Activated CD8-positive, alpha-beta memory T cell treated with anti-CD3 and anti-CD28 coated beads for 36 hours (primary cell): Measurements from ENCODE around the gene CLDN34. TPM values are rescaled to one million over a fixed set of nuclear protein-coding genes. Genes with fewer than 3 reads are reported as not detected.

Experiments
- CTCF ChIA-PET: fragments of 350-600 bp; sonication (Branson Sonifier 250); formaldehyde crosslinking; loops from one replicate; lab custom pipeline; 2021; ENCODE audit warnings: antibody characterized with exemption; lab: Charles Lee
- POLR2A ChIA-PET: fragments of 350-600 bp; sonication (Branson Sonifier 250); formaldehyde crosslinking; loops from one replicate; lab custom pipeline; 2021; ENCODE audit warnings: antibody characterized with exemption; lab: Charles Lee
- total RNA-seq, 2 experiments: library from RNA; stranded (reverse); gene quantifications; one replicate each; pipeline ENCODE4 v1.2.3, GENCODE V29; 2021

CLDN34 gene
- total RNA-seq, 2 experiments from 2014 or later = not detected

- POLR2A ChIA-PET = no interaction called here
These were observed 10.5 kb downstream of the CLDN34 start for GRCh38 chrX:9977635-9978034.

DNA sequence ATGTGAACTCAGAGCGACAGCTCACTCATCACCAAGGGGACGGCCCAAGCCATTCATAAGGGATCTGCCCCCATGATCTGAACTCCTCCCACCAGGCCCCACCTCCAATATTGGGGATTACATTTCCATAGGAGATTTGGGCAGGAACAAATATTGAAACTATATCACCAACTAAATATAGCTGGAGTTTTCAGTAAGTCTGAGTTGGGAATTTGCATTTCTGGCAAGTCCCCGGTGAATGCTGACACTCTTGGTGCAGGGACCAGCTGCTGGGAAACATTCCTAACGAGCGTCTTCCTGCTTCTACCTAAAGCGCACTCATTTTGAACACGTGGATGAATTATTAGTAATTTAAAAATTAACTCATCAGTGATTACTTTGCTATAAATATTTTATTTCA lies 13.2 kb downstream of the CLDN34 start:
- POLR2A ChIA-PET = no interaction called here
- CTCF ChIA-PET = no interaction called here

More at GRCh38 chrX:9977635-9978034, 10.5 kb downstream of the CLDN34 start:
- CTCF ChIA-PET = no interaction called here

DNA sequence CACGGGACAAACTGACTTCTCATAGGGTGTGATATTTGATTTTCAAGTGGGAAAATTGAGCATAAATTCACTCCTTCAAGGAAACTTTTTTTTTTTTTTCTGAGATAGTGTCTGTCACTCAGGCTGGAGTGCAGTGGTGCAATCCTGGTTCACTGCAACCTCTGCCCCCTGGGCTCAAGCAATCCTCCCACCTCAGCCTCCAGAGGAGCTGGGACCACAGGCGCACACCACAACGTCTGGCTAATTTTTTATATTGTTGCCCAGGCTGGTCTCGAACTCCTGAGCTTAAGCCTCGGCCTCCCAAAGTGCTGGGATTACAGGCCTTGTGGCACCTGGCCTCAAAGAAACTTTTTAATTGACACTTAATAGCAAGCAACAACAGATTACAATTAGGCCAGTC lies 13.8 kb downstream of the CLDN34 start:
- CTCF ChIA-PET = no interaction called here
- POLR2A ChIA-PET = no interaction called here

DNA sequence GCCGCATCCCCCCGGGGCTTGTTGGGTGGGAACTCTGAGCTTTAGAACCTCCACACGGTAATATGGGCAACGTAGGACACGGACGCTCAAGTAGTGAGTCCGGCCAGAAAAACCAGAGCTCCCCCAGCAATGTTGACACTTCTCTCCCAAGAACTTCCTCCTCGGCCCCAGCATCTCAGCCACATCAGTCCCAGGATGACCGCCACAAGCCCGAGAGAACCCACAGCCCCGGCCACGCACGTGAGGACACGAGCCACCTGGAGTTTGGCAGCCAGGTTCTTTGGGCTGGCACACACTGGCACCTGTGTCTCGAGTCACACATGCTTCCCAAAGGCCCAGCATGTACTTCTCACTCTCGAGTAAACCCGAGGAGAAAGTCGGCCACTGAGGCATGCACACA lies 16.3 kb downstream of the CLDN34 start:
- POLR2A ChIA-PET = no interaction called here

GRCh38 chrX:9983846-9984245 lies 16.7 kb downstream of the CLDN34 start:
- ChIA-PET CTCF (interaction anchor here (1.5 kb wide), 1 partner anchor 136 kb away, joined by 7 read pairs; no protein-coding TSS in a partner anchor), POLR2A (no interaction called here)

More for the DNA sequence above, 16.3 kb downstream of the CLDN34 start:
- CTCF ChIA-PET = interaction anchor here (1.5 kb wide), 1 partner anchor 137 kb away, joined by 7 read pairs; no protein-coding TSS in a partner anchor

GRCh38 chrX:9988762-9989161 lies 21.6 kb downstream of the CLDN34 start:
- POLR2A ChIA-PET = no interaction called here
- CTCF ChIA-PET = interaction anchor here (0.9 kb wide), 1 partner anchor 131 kb away, joined by 3 read pairs; no protein-coding TSS in a partner anchor

DNA sequence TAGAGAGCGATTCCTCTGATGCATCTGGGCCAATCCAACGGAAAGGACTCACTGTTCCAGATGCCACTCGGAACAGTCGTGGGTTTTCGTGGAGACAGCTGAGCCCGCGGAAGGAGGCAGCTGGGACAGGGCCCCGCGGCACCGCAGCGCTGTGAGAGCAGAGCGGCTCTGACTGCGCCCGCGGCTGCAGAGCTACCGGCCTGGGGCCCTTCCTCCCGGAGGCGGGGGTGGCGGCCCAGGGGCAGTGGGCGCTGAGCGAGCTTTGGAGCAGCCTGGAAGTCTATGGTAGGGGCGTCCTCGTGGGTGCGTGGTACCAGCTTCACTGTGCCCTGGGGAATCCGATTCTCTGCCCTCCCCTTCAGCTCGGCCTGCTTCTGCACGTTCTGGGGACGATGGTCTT lies 24.9 kb downstream of the CLDN34 start:
- ChIA-PET POLR2A (interaction anchor here (0.6 kb wide), 1 partner anchor 12 kb away, joined by 3 read pairs; no protein-coding TSS in a partner anchor), CTCF (interaction anchor here (1.9 kb wide), 1 partner anchor 128 kb away, joined by 6 read pairs; no protein-coding TSS in a partner anchor)

- CTCF ChIA-PET = interaction anchor here (1.9 kb wide), 1 partner anchor 127 kb away, joined by 6 read pairs; no protein-coding TSS in a partner anchor
- POLR2A ChIA-PET = no interaction called here
These were observed 25.6 kb downstream of the CLDN34 start for GRCh38 chrX:9992724-9993123.

DNA sequence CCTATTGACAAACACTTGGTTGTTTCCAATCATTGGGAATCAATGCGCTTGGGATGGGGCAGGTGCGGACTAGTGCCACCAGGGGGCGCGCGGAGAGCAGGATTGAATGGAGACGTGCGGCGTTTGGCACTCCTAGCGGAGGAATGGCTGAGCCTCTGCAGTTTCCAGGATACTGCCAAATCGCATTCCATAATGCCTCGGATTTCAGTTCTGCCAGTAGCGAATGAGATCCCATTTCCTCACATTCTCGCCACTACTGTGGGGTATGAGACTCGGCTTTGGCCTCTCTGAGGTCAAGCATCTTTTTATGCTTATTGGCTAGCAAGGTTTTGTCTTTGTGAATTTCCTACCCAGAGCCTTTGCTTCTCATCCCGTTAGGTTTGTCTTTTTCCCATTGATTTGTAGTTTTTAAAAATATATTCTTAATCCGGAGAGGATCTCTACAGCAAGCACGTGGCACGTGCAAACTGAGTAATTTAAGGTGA lies 28.7 kb downstream of the CLDN34 start:
- CTCF ChIA-PET = interaction anchor here (0.7 to 7.0 kb wide), 5 partner anchors 88 to 123 kb away, joined by 3 to 80 read pairs (median 5); no protein-coding TSS in a partner anchor
- POLR2A ChIA-PET = interaction anchor here (1.1 kb wide), 1 partner anchor 122 kb away, joined by 3 read pairs; no protein-coding TSS in a partner anchor

- ChIA-PET CTCF (interaction anchor here (0.9 to 7.0 kb wide), 6 partner anchors 15 to 122 kb away, joined by 3 to 80 read pairs (median 4); no protein-coding TSS in a partner anchor), POLR2A (interaction anchor here (0.8 to 1.9 kb wide), 3 partner anchors 88 to 121 kb away, joined by 3 to 9 read pairs (median 3); no protein-coding TSS in a partner anchor)
These were observed 29.9 kb downstream of the CLDN34 start for GRCh38 chrX:9997041-9997440.

GRCh38 chrX:9997524-9997923 lies 30.4 kb downstream of the CLDN34 start:
- ChIA-PET CTCF (interaction anchor here (0.9 to 7.0 kb wide), 6 partner anchors 15 to 121 kb away, joined by 3 to 80 read pairs (median 4); no protein-coding TSS in a partner anchor), POLR2A (interaction anchor here (0.8 to 1.9 kb wide), 3 partner anchors 87 to 114 kb away, joined by 3 to 9 read pairs (median 4); no protein-coding TSS in a partner anchor)

GRCh38 chrX:10001496-10001895 lies 34.3 kb downstream of the CLDN34 start:
- ChIA-PET CTCF (interaction anchor here (7.0 kb wide), 1 partner anchor 117 kb away, joined by 80 read pairs; no protein-coding TSS in a partner anchor), POLR2A (no interaction called here)

GRCh38 chrX:10004832-10005475 lies 37.8 kb downstream of the CLDN34 start:
- CTCF ChIA-PET = interaction anchor here (1.8 kb wide), 1 partner anchor 106 kb away, joined by 13 read pairs; no protein-coding TSS in a partner anchor
- POLR2A ChIA-PET = no interaction called here

DNA sequence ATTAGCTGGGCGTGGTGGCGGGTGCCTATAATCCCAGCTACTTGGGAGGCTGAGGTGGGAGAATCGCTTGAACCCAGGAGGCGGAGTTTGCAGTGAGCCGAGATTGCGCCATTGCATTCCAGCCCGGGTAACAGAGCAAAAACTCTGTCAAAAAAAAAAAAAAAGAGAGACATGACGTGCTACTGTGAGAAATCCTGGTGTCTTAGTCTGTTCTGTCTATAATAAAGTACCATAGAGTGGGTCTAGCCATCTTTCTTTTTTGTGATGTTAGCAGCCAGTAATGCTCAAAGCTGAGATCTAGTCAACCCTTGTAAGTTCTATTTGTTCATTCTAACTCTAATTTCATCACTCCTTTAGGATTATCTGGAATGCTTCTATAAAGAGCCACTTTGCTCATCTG lies 38.9 kb downstream of the CLDN34 start:
- ChIA-PET CTCF (no interaction called here), POLR2A (interaction anchor here (0.7 kb wide), 1 partner anchor 182 kb away, joined by 4 read pairs; no protein-coding TSS in a partner anchor)

- ChIA-PET POLR2A (no interaction called here), CTCF (no interaction called here)
These were observed 39.6 kb downstream of the CLDN34 start for GRCh38 chrX:10006770-10007169.

DNA sequence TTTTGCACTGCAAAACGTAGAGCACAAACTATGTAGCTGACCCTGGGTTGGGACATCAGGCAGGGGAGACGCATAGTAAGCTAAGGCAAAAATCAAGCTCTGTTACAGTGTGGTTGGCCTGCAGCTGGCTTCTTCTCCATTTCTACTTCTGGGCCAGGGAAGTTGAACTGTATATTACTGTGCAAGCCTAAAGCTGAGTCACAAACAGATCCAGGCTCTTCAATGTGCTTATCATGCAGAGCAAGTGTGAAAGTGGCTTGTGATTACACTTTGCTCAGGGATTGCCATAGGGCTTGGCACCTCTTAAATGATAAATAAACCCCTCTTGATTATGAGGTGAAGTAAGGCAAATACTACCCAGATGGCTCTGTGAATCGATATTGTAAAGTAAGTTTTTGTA lies 40.5 kb downstream of the CLDN34 start:
- POLR2A ChIA-PET = no interaction called here
- CTCF ChIA-PET = no interaction called here

DNA sequence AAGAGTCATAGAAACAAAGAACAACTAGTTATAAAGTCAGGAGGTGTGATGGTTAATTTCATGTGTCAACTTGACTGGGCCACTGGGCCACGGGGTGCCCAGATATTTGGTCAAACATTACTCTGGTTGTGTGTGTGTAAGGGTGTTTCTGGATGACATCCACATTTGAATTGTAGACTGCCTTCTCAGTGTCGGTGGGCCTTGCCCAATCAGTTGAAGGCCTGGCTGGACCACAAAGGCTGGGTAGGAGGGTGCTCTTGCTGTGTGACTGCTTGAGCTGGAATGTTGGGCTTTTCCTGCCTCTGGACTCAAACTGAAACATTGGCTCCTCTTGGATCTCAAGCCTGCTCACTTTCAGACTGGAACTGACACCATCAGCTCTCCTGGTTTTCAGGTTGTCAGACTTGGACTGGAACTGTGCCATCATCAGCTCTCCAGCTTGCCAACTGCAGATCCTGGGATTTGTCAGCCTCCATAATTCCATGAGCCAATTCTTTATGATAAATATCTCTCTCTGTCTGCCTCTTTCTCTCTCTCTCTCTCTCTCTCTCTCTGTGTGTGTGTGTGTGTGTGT lies 41.4 kb downstream of the CLDN34 start:
- POLR2A ChIA-PET = no interaction called here
- CTCF ChIA-PET = no interaction called here

DNA sequence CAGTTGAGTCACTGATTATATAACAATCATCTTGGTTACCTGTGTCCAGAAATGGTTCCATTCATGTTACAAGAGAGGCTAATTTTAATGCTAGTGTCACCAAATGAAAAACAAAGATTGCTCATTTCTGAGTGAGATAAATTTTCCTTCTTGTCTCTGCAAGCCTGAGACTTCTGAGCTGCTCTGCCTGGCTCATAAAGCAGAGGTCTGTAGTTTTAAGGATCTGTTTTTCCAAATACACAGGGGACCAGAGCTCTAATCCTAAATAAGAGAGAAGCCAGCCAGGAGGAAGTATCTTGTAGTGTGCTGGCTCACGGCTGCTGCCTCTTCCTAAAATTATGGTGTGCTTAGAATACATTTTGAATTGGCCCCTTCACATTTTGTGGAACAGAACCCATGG lies 42.6 kb downstream of the CLDN34 start:
- ChIA-PET POLR2A (no interaction called here), CTCF (no interaction called here)

GRCh38 chrX:10010686-10011085 lies 43.5 kb downstream of the CLDN34 start:
- POLR2A ChIA-PET = no interaction called here
- CTCF ChIA-PET = interaction anchor here (3.6 kb wide), 1 partner anchor 109 kb away, joined by 13 read pairs; no protein-coding TSS in a partner anchor
